Measurements from ENCODE around the gene RETN.
A peak's percentile ranks its signal among the peaks of the same experiment; 100 is the strongest.

RETN gene

GRCh38 chr19:7644550-7644877 is 24.3 kb upstream of the RETN start:
- no peaks in the 10 kb centered on the region for H3K36me3 ChIP-seq
- TF ChIP-seq CTCF (IDR thresholded peaks at IDR 0.05; ENCODE audit: low read depth, low read length): no peak
- H3K4me3 ChIP-seq (ENCODE audit: low read depth, low read length): no peak overlapping the region
- no peaks in the 10 kb centered on the region for H3K27me3 ChIP-seq (ENCODE audit: insufficient read depth, low read depth, severe bottlenecking)
- H3K27ac ChIP-seq: no peak overlapping the region
- H3K9me3 ChIP-seq (ENCODE audit: severe bottlenecking): no peaks in the 10 kb centered on the region
- DNase-seq: no peak

- TF ChIP-seq CTCF (IDR thresholded peaks at IDR 0.05; ENCODE audit: low read depth, low read length): no peak
- Histone ChIP-seq H3K9me3 (ENCODE audit: severe bottlenecking) (no peaks in the 10 kb centered on the region), H3K4me3 (ENCODE audit: low read depth, low read length) (no peak overlapping the region), H3K27me3 (ENCODE audit: insufficient read depth, low read depth, severe bottlenecking) (no peaks in the 10 kb centered on the region), H3K36me3 (no peaks in the 10 kb centered on the region), H3K27ac (no peak overlapping the region)
- DNase-seq: no peak
Observed at GRCh38 chr19:7645163-7645562, 23.7 kb upstream of the RETN start.

- H3K36me3 ChIP-seq: no peaks in the 10 kb centered on the region
- TF ChIP-seq CTCF (IDR thresholded peaks at IDR 0.05; ENCODE audit: low read depth, low read length): no peak
- no peaks in the 10 kb centered on the region for H3K27me3 ChIP-seq (ENCODE audit: insufficient read depth, low read depth, severe bottlenecking)
- no peaks in the 10 kb centered on the region for H3K9me3 ChIP-seq (ENCODE audit: severe bottlenecking)
- DNase-seq: peak; percentile 34
- no peak overlapping the region for H3K27ac ChIP-seq
- H3K4me3 ChIP-seq (ENCODE audit: low read depth, low read length): no peak overlapping the region
Observed at GRCh38 chr19:7645656-7646425, 23.0 kb upstream of the RETN start.

GRCh38 chr19:7646426-7646700 is 22.5 kb upstream of the RETN start:
- Histone ChIP-seq H3K27ac (no peak overlapping the region), H3K36me3 (no peaks in the 10 kb centered on the region), H3K9me3 (ENCODE audit: severe bottlenecking) (no peaks in the 10 kb centered on the region), H3K4me3 (ENCODE audit: low read depth, low read length) (no peak overlapping the region), H3K27me3 (ENCODE audit: insufficient read depth, low read depth, severe bottlenecking) (no peaks in the 10 kb centered on the region)
- DNase-seq: no peak
- TF ChIP-seq CTCF (IDR thresholded peaks at IDR 0.05; ENCODE audit: low read depth, low read length): no peak

- H3K36me3 ChIP-seq: no peaks in the 10 kb centered on the region
- DNase-seq: no peak
- no peak for TF ChIP-seq CTCF (IDR thresholded peaks at IDR 0.05; ENCODE audit: low read depth, low read length)
- no peaks in the 10 kb centered on the region for H3K9me3 ChIP-seq (ENCODE audit: severe bottlenecking)
- no peak overlapping the region for H3K4me3 ChIP-seq (ENCODE audit: low read depth, low read length)
- no peaks in the 10 kb centered on the region for H3K27me3 ChIP-seq (ENCODE audit: insufficient read depth, low read depth, severe bottlenecking)
- no peak overlapping the region for H3K27ac ChIP-seq
Observed at GRCh38 chr19:7647156-7647555, 21.7 kb upstream of the RETN start.

Data from WERI-Rb-1 (cell line).